ENCODE data around the gene ZNF865.

- TF ChIP-seq CTCF (IDR thresholded peaks at IDR 0.05; ENCODE audit: insufficient read depth, low read depth, low read length) (no peak), EZH2 (IDR thresholded peaks at IDR 0.05; ENCODE audit: insufficient read depth, low read length) (no peak)
Measured at GRCh38 chr19:55576746-55577145, 28.7 kb upstream of the ZNF865 start.
